B cell (primary cell): ENCODE measurements around the gene SLC43A2. TPM values are rescaled to one million over a fixed set of nuclear protein-coding genes. Genes with fewer than 3 reads are reported as not detected.
"Not testable (repeated sequence)": the region's sequence is repeated elsewhere in the genome, so short reads cannot be mapped to it uniquely, and the experiment has no call there.

Experiments
- ATAC-seq: fragments of 200-7000 bp; cut with Tn5 transposase; one replicate; pipeline ENCODE4 v1.10.0; 2021; ENCODE audit warnings: low read depth, mild to moderate bottlenecking, moderate number of reproducible peaks, moderate library complexity
- CTCF ChIA-PET: fragments of 350-600 bp; sonication (Branson Sonifier 250); formaldehyde crosslinking; loops from one replicate; lab custom pipeline; 2021; ENCODE audit warnings: antibody characterized with exemption, inconsistent platforms; lab: Charles Lee
- POLR2A ChIA-PET: fragments of 350-600 bp; sonication (Branson Sonifier 250); formaldehyde crosslinking; loops from one replicate; lab custom pipeline; 2021; ENCODE audit warnings: antibody characterized with exemption; lab: Charles Lee
- DNase-seq: peaks from one replicate; pipeline ENCODE4 v3.0.0; 2013
- H2AFZ ChIP-seq: 2 replicates; pipeline ENCODE4 v1.6.1; 2012; ENCODE audit warnings: mild to moderate bottlenecking, low read depth, low read length; ENCODE audit not compliant: insufficient read depth, poor library complexity, severe bottlenecking
- H3K27ac ChIP-seq, 2 donors: 1 replicate in 1 of 2; 2 replicates in 1 of 2; pipeline ENCODE4 v1.5.1; 2012 to 2013; ENCODE audit warnings: low read length in 2 of 2, mild to moderate bottlenecking in 2 of 2, moderate library complexity in 1 of 2
- H3K27me3 ChIP-seq, 4 experiments: fragments of 200-600 bp in 1 of 4; sonication (generic) in 1 of 4; replicated peaks in 1 of 4; 1 replicate in 2 of 4; 2 replicates in 2 of 4; pipeline versions ENCODE4 v1.6.1 to v1.7.0; 2013 to 2016; ENCODE audit warnings: low read length in 3 of 4, mild to moderate bottlenecking in 2 of 4, mixed read lengths in 1 of 4, moderate library complexity in 1 of 4; ENCODE audit not compliant: insufficient read depth in 4 of 4, control insufficient read depth in 3 of 4; ENCODE audit errors: control extremely low read depth in 1 of 4
- H3K36me3 ChIP-seq, 2 experiments: replicated peaks in 1 of 2; 1 replicate in 1 of 2; 2 replicates in 1 of 2; pipeline versions ENCODE4 v1.6.1 to v1.7.1; 2013; ENCODE audit warnings: low read length in 1 of 2; ENCODE audit not compliant: insufficient read depth in 2 of 2, control insufficient read depth in 1 of 2; ENCODE audit errors: control extremely low read depth in 1 of 2, extremely low read depth in 1 of 2
- H3K4me1 ChIP-seq, 2 donors: fragments of 200-600 bp in 1 of 2; sonication (generic) in 1 of 2; 1 replicate in 1 of 2; 2 replicates in 1 of 2; pipeline versions ENCODE4 v1.5.1 to v1.6.1; 2013 to 2017; ENCODE audit warnings: low read length in 2 of 2; ENCODE audit not compliant: control insufficient read depth in 2 of 2, insufficient read depth in 2 of 2
- H3K4me2 ChIP-seq: replicated peaks from 2 replicates; pipeline ENCODE3; 2012; ENCODE audit warnings: mild to moderate bottlenecking, low read depth, low read length; ENCODE audit not compliant: poor library complexity, severe bottlenecking
- H3K4me3 ChIP-seq, 5 experiments: fragments of 200-600 bp in 1 of 5; sonication (generic) in 1 of 5; 1 replicate in 3 of 5; 2 replicates in 2 of 5; pipeline versions ENCODE4 v1.5.1 to v1.7.0; 2011 to 2016; ENCODE audit warnings: low read length in 4 of 5, mild to moderate bottlenecking in 4 of 5, low read depth in 2 of 5, control low read depth in 1 of 5, moderate library complexity in 1 of 5; ENCODE audit not compliant: insufficient read depth in 1 of 5; ENCODE audit errors: control extremely low read depth in 1 of 5, extremely low read depth in 1 of 5
- H3K79me2 ChIP-seq: fragments of 200-600 bp; sonication (generic); one replicate; pipeline ENCODE4 v1.6.0; 2016; ENCODE audit warnings: low read length; ENCODE audit not compliant: control insufficient read depth, insufficient read depth
- H3K9ac ChIP-seq: fragments of 200-600 bp; sonication (generic); 2 replicates; pipeline ENCODE4 v1.6.1; 2017; ENCODE audit warnings: mild to moderate bottlenecking, low read length, moderate library complexity
- H3K9me3 ChIP-seq, 3 donors: one replicate each; pipeline versions ENCODE4 v1.6.1 to v1.7.1; 2013; ENCODE audit warnings: low read length in 2 of 3; ENCODE audit not compliant: control insufficient read depth in 2 of 3, insufficient read depth in 1 of 3; ENCODE audit errors: control extremely low read depth in 1 of 3
- H4K20me1 ChIP-seq: 2 replicates; pipeline ENCODE4 v1.6.0; 2012; ENCODE audit warnings: mild to moderate bottlenecking, low read length; ENCODE audit not compliant: insufficient read depth, control insufficient read depth, poor library complexity, severe bottlenecking
- H3K27ac Mint-ChIP-seq: one replicate; pipeline ENCODE4 v1.8.0; 2021; ENCODE audit warnings: mixed read lengths
- H3K27me3 Mint-ChIP-seq: one replicate; pipeline ENCODE4 v1.8.0; 2021; ENCODE audit warnings: mixed read lengths
- H3K4me1 Mint-ChIP-seq: one replicate; pipeline ENCODE4 v1.8.0; 2021; ENCODE audit warnings: mixed read lengths
- H3K4me3 Mint-ChIP-seq: one replicate; pipeline ENCODE4 v1.8.0; 2021; ENCODE audit warnings: mixed read lengths
- H3K9me3 Mint-ChIP-seq: one replicate; pipeline ENCODE4 v1.8.0; 2022; ENCODE audit warnings: mixed read lengths; ENCODE audit not compliant: insufficient read depth
- CTCF ChIP-seq: fragments of 200-600 bp; IDR thresholded peaks from one replicate; pipeline ENCODE4 v1.8.0; 2022; ENCODE audit warnings: antibody characterized with exemption, mild to moderate bottlenecking
- EZH2 ChIP-seq: IDR thresholded peaks from 2 replicates; pipeline ENCODE4 v1.6.1; 2012; ENCODE audit warnings: borderline replicate concordance, low read depth, mild to moderate bottlenecking, moderate library complexity, low read length; ENCODE audit not compliant: insufficient read depth, poor library complexity, severe bottlenecking
- WGBS: methylation state at CpG from one replicate; pipeline ENCODE4 v1.1.5; 2013; ENCODE audit warnings: missing lambda C conversion rate; ENCODE audit not compliant: insufficient coverage; 5-methylcytosine and 5-hydroxymethylcytosine counted together
- intact Hi-C: fragments of 100-400 bp; cut with micrococcal nuclease; formaldehyde crosslinking; loops from one replicate; pipeline ENCODE4 v1.10.0; 2022
- polyA plus RNA-seq: library from polyadenylated mRNA; depleted of rRNA; stranded (reverse); fragments of >200 nt; gene quantifications from 2 replicates; pipeline ENCODE4 v1.2.3, GENCODE V29; 2012
- total RNA-seq, 2 donors: library from RNA; stranded (reverse); fragments of 120-200 nt in 1 of 2; gene quantifications; 1 replicate in 1 of 2; 2 replicates in 1 of 2; pipeline versions ENCODE4 v1.2.3 to v1.2.4, GENCODE V29; 2013 to 2022

SLC43A2 gene
- total and polyA plus RNA-seq, 2 donors (not counting 1 experiment from before 2014, with no cell fraction given): 26.2 to 204 TPM

GRCh38 chr17:1526876-1527275 is 101.8 kb downstream of the SLC43A2 start:
- H3K27ac ChIP-seq, H3K4me2 ChIP-seq, H3K9me3 Mint-ChIP-seq, intact Hi-C loops, H3K27me3 ChIP-seq, H3K4me1 ChIP-seq, H3K9me3 ChIP-seq, H3K4me3 Mint-ChIP-seq, POLR2A ChIA-PET, H4K20me1 ChIP-seq, H3K27me3 Mint-ChIP-seq, H3K4me3 ChIP-seq, DNase-seq, H3K79me2 ChIP-seq, H3K4me1 Mint-ChIP-seq, ATAC-seq, H3K27ac Mint-ChIP-seq, H2AFZ ChIP-seq, H3K9ac ChIP-seq: not testable (repeated sequence)
- CTCF ChIA-PET: interaction anchor here (1.0 to 1.2 kb wide), 2 partner anchors 10 to 151 kb away, joined by 3 read pairs; partner anchors contain the start of gene INPP5K
- 100% methylated on average over 1 of the region's 4 CpGs for WGBS
- peaks cover 0 to 33% of the 10 kb centered on the region in 2 experiments for H3K36me3 ChIP-seq

GRCh38 chr17:1522626-1523025 is 106.0 kb downstream of the SLC43A2 start:
- ChIA-PET POLR2A (interaction anchor here (0.6 kb wide), 1 partner anchor 260 kb away, joined by 3 read pairs; no protein-coding TSS in a partner anchor), CTCF (interaction anchor here (0.7 to 1.2 kb wide), 2 partner anchors 35 to 157 kb away, joined by 3 to 4 read pairs; no protein-coding TSS in a partner anchor)
- intact Hi-C loops: no loop called here
- no peaks in the 10 kb centered on the region for H3K9me3 ChIP-seq
- no peak overlapping the region for H3K9ac ChIP-seq
- no peaks in the 10 kb centered on the region for H3K79me2 ChIP-seq
- DNase-seq: no peak
- no peak overlapping the region for H3K4me3 Mint-ChIP-seq
- TF ChIP-seq CTCF (no peak), EZH2 (no peak)
- peaks cover 5% of the 10 kb centered on the region for H3K4me1 Mint-ChIP-seq
- no peaks in the 10 kb centered on the region for H4K20me1 ChIP-seq
- no peak overlapping the region for H3K4me3 ChIP-seq
- no peak overlapping the region for H2AFZ ChIP-seq
- H3K27ac ChIP-seq: no peak overlapping the region
- no peak for ATAC-seq
- H3K27me3 ChIP-seq: no peaks in the 10 kb centered on the region
- 90% methylated on average over 5 of the region's 5 CpGs for WGBS
- peaks cover under 1 to 2% of the 10 kb centered on the region in 2 donors for H3K4me1 ChIP-seq
- no peaks in the 10 kb centered on the region for H3K9me3 Mint-ChIP-seq
- H3K4me2 ChIP-seq: no peak overlapping the region
- peaks cover 0 to 15% of the 10 kb centered on the region in 2 experiments for H3K36me3 ChIP-seq
- H3K27ac Mint-ChIP-seq: no peak overlapping the region
- no peaks in the 10 kb centered on the region for H3K27me3 Mint-ChIP-seq
